Spleen (tissue), 11 donors: ENCODE results near the gene STX4. TPM values are rescaled to one million over a fixed set of nuclear protein-coding genes. Genes with fewer than 3 reads are reported as not detected.

Source experiments
- DNase-seq: peaks from one replicate; pipeline ENCODE4 v3.0.0-alpha.2; 2020
- H3K27ac ChIP-seq, 8 donors: fragments of 200-600 bp; sonication (generic) in 7 of 8; 1 replicate in 4 of 8; 2 replicates in 4 of 8; pipeline versions ENCODE4 v1.5.0 to v1.8.0; 2016 to 2021; ENCODE audit warnings: inconsistent platforms in 4 of 8, mild to moderate bottlenecking in 4 of 8, moderate library complexity in 1 of 8
- H3K27me3 ChIP-seq, 7 donors: fragments of 200-600 bp; sonication (generic) in 6 of 7; replicated peaks in 1 of 7; 1 replicate in 4 of 7; 2 replicates in 3 of 7; pipeline versions ENCODE4 v1.5.0 to v1.8.0; 2016 to 2021; ENCODE audit warnings: inconsistent platforms in 3 of 7, mild to moderate bottlenecking in 1 of 7
- H3K36me3 ChIP-seq, 6 donors: fragments of 200-600 bp; sonication (generic) in 5 of 6; 1 replicate in 4 of 6; 2 replicates in 2 of 6; pipeline versions ENCODE4 v1.5.0 to v1.8.0; 2016 to 2021; ENCODE audit warnings: inconsistent platforms in 2 of 6
- H3K4me1 ChIP-seq, 6 donors: fragments of 200-600 bp; sonication (generic) in 5 of 6; 1 replicate in 3 of 6; 2 replicates in 3 of 6; pipeline versions ENCODE4 v1.5.0 to v1.8.0; 2016 to 2021; ENCODE audit warnings: inconsistent platforms in 3 of 6
- H3K4me3 ChIP-seq, 8 donors: fragments of 200-600 bp; sonication (generic) in 7 of 8; 1 replicate in 4 of 8; 2 replicates in 4 of 8; pipeline versions ENCODE4 v1.5.0 to v1.8.0; 2016 to 2021; ENCODE audit warnings: inconsistent platforms in 4 of 8, mild to moderate bottlenecking in 4 of 8, moderate library complexity in 2 of 8
- H3K9me3 ChIP-seq, 8 donors: fragments of 200-600 bp; sonication (generic) in 7 of 8; 1 replicate in 4 of 8; 2 replicates in 4 of 8; pipeline versions ENCODE4 v1.5.0 to v1.8.0; 2016 to 2021; ENCODE audit warnings: inconsistent platforms in 4 of 8
- CTCF ChIP-seq, 11 experiments: fragments of 200-600 bp in 7 of 11; fragments of 450-650 bp in 4 of 11; sonication (generic) in 4 of 11; IDR thresholded peaks in 8 of 11; conservative IDR thresholded peaks in 3 of 11; 1 replicate in 7 of 11; 2 replicates in 4 of 11; pipeline versions ENCODE4 v1.4.0 to v1.8.0; 2016 to 2021; ENCODE audit warnings: antibody characterized with exemption in 11 of 11, inconsistent platforms in 4 of 11, mild to moderate bottlenecking in 1 of 11
- POLR2A ChIP-seq, 3 donors: fragments of 450-650 bp; IDR thresholded peaks; one replicate each; pipeline ENCODE4 v1.5.1; 2017; ENCODE audit warnings: antibody characterized with exemption in 3 of 3, mild to moderate bottlenecking in 1 of 3
- POLR2AphosphoS5 ChIP-seq, 3 donors: sonication (generic); formaldehyde crosslinking; IDR thresholded peaks; one replicate each; pipeline ENCODE4 v1.5.1; 2017; ENCODE audit warnings: antibody characterized with exemption in 3 of 3
- WGBS, 5 donors: extraction: QIAGEN DNeasy Blood & Tissue Kit in 3 of 5; methylation state at CpG; one replicate each; pipeline versions ENCODE4 v1.1.5 to v1.1.7; 2013 to 2018; 5-methylcytosine and 5-hydroxymethylcytosine counted together
- intact Hi-C: fragments of 100-400 bp; cut with DNase I; formaldehyde crosslinking; loops from one replicate; pipeline ENCODE4 v1.15.0; 2023; ENCODE audit warnings: low total_unique reads
- polyA plus RNA-seq, 3 donors: library from polyadenylated mRNA; stranded (reverse); fragments of 200-250 nt; gene quantifications; one replicate each; pipeline ENCODE4 v1.2.1, GENCODE V29; 2013
- total RNA-seq, 7 donors: library from RNA; depleted of rRNA in 3 of 7; stranded (reverse); fragments of >200 nt in 3 of 7; fragmentation: NEBNext Ultra II Directional in 4 of 7; extraction: Animal tissue kit (Norgen Biotek cat#: 25700) in 4 of 7; gene quantifications; one replicate each; pipeline versions ENCODE4 v1.1.0 to v1.2.1, GENCODE V29; 2016 to 2021
- donor health status: healthy with polysubstance abuse.
- donor health status: DM: no; HTN: no; CAD: no; lungs with moderate emphysema.
- donor health status: DM: no; HTN: no; CAD: no.
- donor health status: Bipolar disorder and iron deficiency.
- donor health status: healthy.
- donor health status: DM: no; HTN: no; CAD: no.
- donor health status: DM: yes; HTN: yes; CAD: no.

STX4 gene
- total and polyA plus RNA-seq, 10 donors, result 54.0 to 135 (median 86.9) TPM

DNA sequence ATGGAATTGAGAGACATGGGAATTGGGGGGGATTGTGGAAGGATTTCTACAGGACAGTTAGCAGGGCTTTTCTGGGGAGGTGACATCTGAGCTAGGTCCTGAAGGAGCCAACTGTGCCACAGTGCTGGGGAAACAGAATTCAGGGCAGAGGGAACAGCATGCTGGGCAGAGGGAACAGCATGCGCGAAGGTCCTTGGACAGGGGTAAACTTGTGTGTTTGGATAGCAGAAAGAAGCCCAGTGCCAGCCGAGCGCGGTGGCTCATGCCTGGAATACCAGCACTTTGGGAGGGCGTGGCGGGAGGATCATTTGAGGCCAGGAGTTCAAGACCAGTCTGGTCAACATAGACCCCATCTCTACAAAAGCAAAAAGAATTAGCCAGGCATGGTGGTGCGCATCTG lies 26.8 kb upstream of the STX4 start:
- no peaks in the 10 kb centered on the region for H3K36me3 ChIP-seq
- WGBS, 5 donors, result 90 to 97% (median 94%) methylated on average over 8 of the region's 8 CpGs
- H3K4me1 ChIP-seq, result peaks cover 0 to 13% (median 6%) of the 10 kb centered on the region in 6 donors
- H3K27ac ChIP-seq, result no peak overlapping the region
- H3K27me3 ChIP-seq, result peaks cover 0 to 48% (median 18%) of the 10 kb centered on the region in 7 donors
- TF ChIP-seq CTCF (IDR thresholded peaks at IDR 0.05 in 8 of 11, conservative IDR thresholded peaks at IDR 0.05 in 3 of 11), result no peak
- no peak for TF ChIP-seq POLR2AphosphoS5 (IDR thresholded peaks at IDR 0.05)
- TF ChIP-seq POLR2A (IDR thresholded peaks at IDR 0.05), result no peak
- intact Hi-C loops, result no loop called here
- no peak for DNase-seq
- no peaks in the 10 kb centered on the region for H3K9me3 ChIP-seq
- H3K4me3 ChIP-seq, result no peak overlapping the region

DNA sequence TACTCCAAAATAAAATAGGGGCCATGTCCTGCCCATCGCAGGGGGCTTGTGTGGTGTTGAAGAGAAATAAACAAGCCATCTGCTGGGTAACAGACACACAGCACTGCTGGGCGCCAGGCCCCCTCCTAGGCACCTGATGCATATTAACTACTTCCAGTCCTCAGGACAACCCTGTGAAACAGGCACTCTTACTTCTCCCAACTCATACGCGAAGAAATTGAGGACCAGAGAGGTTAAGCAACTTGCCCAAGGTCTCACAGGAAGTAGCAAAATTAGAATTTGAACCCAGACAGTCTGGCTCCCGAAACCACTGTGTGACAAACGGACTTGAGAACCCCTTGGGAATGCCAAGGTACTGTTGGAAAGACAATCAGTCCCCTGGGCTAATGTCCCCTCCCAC lies 25.7 kb upstream of the STX4 start:
- Histone ChIP-seq H3K4me1 (peaks cover 0 to 13% (median 6%) of the 10 kb centered on the region in 6 donors), H3K27ac (no peak overlapping the region), H3K36me3 (no peaks in the 10 kb centered on the region), H3K9me3 (no peaks in the 10 kb centered on the region), H3K27me3 (peaks cover 0 to 59% (median 20%) of the 10 kb centered on the region in 7 donors), H3K4me3 (no peak overlapping the region)
- intact Hi-C loops, result no loop called here
- WGBS, 5 donors, result 57 to 67% (median 62%) methylated on average over 6 of the region's 6 CpGs
- DNase-seq, result no peak
- TF ChIP-seq POLR2A (IDR thresholded peaks at IDR 0.05) (no peak), CTCF (IDR thresholded peaks at IDR 0.05 in 8 of 11, conservative IDR thresholded peaks at IDR 0.05 in 3 of 11) (no peak), POLR2AphosphoS5 (IDR thresholded peaks at IDR 0.05) (no peak)

- intact Hi-C loops, result no loop called here
- Histone ChIP-seq H3K4me1 (peaks cover 0 to 13% (median 6%) of the 10 kb centered on the region in 6 donors), H3K9me3 (no peaks in the 10 kb centered on the region), H3K27me3 (peaks cover 0 to 62% (median 20%) of the 10 kb centered on the region in 7 donors), H3K36me3 (no peaks in the 10 kb centered on the region), H3K27ac (no peak overlapping the region), H3K4me3 (no peak overlapping the region)
- no peak for DNase-seq
- 72 to 81% (median 75%) methylated on average over 6 of the region's 6 CpGs for WGBS, 5 donors
- TF ChIP-seq POLR2A (IDR thresholded peaks at IDR 0.05) (no peak), POLR2AphosphoS5 (IDR thresholded peaks at IDR 0.05) (no peak), CTCF (IDR thresholded peaks at IDR 0.05 in 8 of 11, conservative IDR thresholded peaks at IDR 0.05 in 3 of 11) (no peak)
These were observed 25.2 kb upstream of the STX4 start for GRCh38 chr16:31008149-31008548.

DNA sequence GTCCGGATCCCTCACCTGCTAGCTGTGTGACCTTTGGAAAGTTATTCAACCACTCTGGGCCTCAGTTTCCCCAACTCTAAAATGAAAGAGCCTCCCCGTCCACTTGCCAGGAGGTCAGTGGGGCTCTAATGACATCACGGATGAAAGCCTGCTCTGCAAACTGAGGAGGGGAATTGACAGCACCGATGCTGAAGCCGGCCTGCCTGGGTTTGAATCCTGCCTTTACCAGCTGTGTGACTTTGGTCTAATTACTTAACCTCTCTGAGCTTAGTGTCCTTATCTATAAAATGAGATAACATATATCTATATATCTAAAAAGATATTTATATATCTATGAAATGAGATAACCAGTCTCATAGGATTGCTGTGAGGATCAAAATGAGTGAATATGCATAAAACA lies 24.8 kb upstream of the STX4 start:
- Histone ChIP-seq H3K4me1 (peaks cover 0 to 13% (median 6%) of the 10 kb centered on the region in 6 donors), H3K27me3 (peaks cover 0 to 62% (median 20%) of the 10 kb centered on the region in 7 donors), H3K27ac (no peak overlapping the region), H3K36me3 (no peaks in the 10 kb centered on the region), H3K9me3 (no peaks in the 10 kb centered on the region), H3K4me3 (no peak overlapping the region)
- no peak for DNase-seq
- no peak for TF ChIP-seq POLR2A (IDR thresholded peaks at IDR 0.05)
- TF ChIP-seq POLR2AphosphoS5 (IDR thresholded peaks at IDR 0.05), result no peak
- TF ChIP-seq CTCF (IDR thresholded peaks at IDR 0.05 in 8 of 11, conservative IDR thresholded peaks at IDR 0.05 in 3 of 11), result no peak
- intact Hi-C loops, result no loop called here
- 82 to 94% (median 88%) methylated on average over 5 of the region's 5 CpGs for WGBS, 5 donors
